ENCODE measurements around the gene ADAM33. TPM values are rescaled to one million over a fixed set of nuclear protein-coding genes. Genes with fewer than 3 reads are reported as not detected.

Gene ADAM33
- polyA plus RNA-seq, 2 of the 4 experiments (the other 2 are of a cell fraction): 0.08 to 0.14 TPM

GRCh38 chr20:3724356-3724755 is 42.5 kb upstream of the ADAM33 start (continued):
- TF ChIP-seq HMGXB4 (CRISPR knock-in tag; IDR thresholded peaks at IDR 0.05; ENCODE audit: borderline replicate concordance) (no peak), HDAC2 (IDR thresholded peaks at IDR 0.05) (no peak), PBX3 (IDR thresholded peaks at IDR 0.05) (no peak), HES2 (IDR thresholded peaks at IDR 0.05) (no peak), POLR2AphosphoS2 (conservative IDR thresholded peaks at IDR 0.05; ENCODE audit: low read length) (no peak)

- H3K4me3 ChIP-seq: no peak overlapping the region
- WGBS (ENCODE audit: missing lambda C conversion rate): 79% methylated on average over 8 of the region's 8 CpGs
- FAIRE-seq (no peak), ATAC-seq (no peak), DNase-seq (ENCODE audit: low read depth in 1 of 2, low spot score in 1 of 2) (no peak)
- H3K27ac ChIP-seq: no peak overlapping the region
- no peak for TF ChIP-seq CTCF (IDR thresholded peaks at IDR 0.05)
- no peak for TF ChIP-seq TP53 (CRISPR knock-in tag; IDR thresholded peaks at IDR 0.05)
- TF ChIP-seq NPAS2 (CRISPR knock-in tag; IDR thresholded peaks at IDR 0.05; ENCODE audit: borderline replicate concordance): no peak
- no peak for TF ChIP-seq USF2 (IDR thresholded peaks at IDR 0.05)
- TF ChIP-seq ZC3H11A (IDR thresholded peaks at IDR 0.05): no peak
- TF ChIP-seq BHLHE40 (IDR thresholded peaks at IDR 0.05; ENCODE audit: low read depth, low read length): no peak
- TF ChIP-seq NR3C1 (IDR thresholded peaks at IDR 0.05): no peak
- TF ChIP-seq FOSB (CRISPR knock-in tag; IDR thresholded peaks at IDR 0.05): no peak
- no peak for TF ChIP-seq MAZ (IDR thresholded peaks at IDR 0.05; ENCODE audit: borderline replicate concordance, low read depth, low read length)
- TF ChIP-seq CBX8 (IDR thresholded peaks at IDR 0.05): no peak
- TF ChIP-seq HDAC2 (IDR thresholded peaks at IDR 0.05): no peak
- no peak for TF ChIP-seq ELK1 (IDR thresholded peaks at IDR 0.05; ENCODE audit: low read depth, low read length)
- TF ChIP-seq EHF (CRISPR knock-in tag; IDR thresholded peaks at IDR 0.05): no peak
- TF ChIP-seq KDM5A (IDR thresholded peaks at IDR 0.05): no peak
- TF ChIP-seq PHF8 (IDR thresholded peaks at IDR 0.05; ENCODE audit: borderline replicate concordance, low read depth): no peak
- no peak for TF ChIP-seq HMGXB4 (CRISPR knock-in tag; IDR thresholded peaks at IDR 0.05; ENCODE audit: borderline replicate concordance)
- no peak for TF ChIP-seq JUNB (IDR thresholded peaks at IDR 0.05)
- H3K4me2 ChIP-seq: no peak overlapping the region
- H3K4me1 ChIP-seq: peaks cover 10% of the 10 kb centered on the region
- POLR2A ChIA-PET: no interaction called here
- no peaks in the 10 kb centered on the region for H3K9me3 ChIP-seq
- CTCF ChIA-PET: interaction anchor here (1.4 to 72.1 kb wide), 4 partner anchors 9 to 45 kb away, joined by 4 to 2233 read pairs (median 827); partner anchors contain the start of genes ADAM33, ADISSP, CENPB and GFRA4
Measured at GRCh38 chr20:3723284-3723683, 41.5 kb upstream of the ADAM33 start.

Measured in A549 (cell line).